Measurements from ENCODE around the gene ADGRB3. TPM values are rescaled to one million over a fixed set of nuclear protein-coding genes. Genes with fewer than 3 reads are reported as not detected.

ADGRB3 gene
- total RNA-seq, 1 donor from 2014 or later = 2.4 TPM

GRCh38 chr6:68680264-68680663 lies 45.2 kb downstream of the ADGRB3 start:
- Mint-ChIP-seq H3K4me1 (ENCODE audit: unreplicated experiment) (no peaks in the 10 kb centered on the region), H3K4me3 (ENCODE audit: unreplicated experiment) (no peak overlapping the region), H3K27me3 (ENCODE audit: unreplicated experiment) (no peaks in the 10 kb centered on the region), H3K36me3 (ENCODE audit: low read depth, unreplicated experiment) (no peaks in the 10 kb centered on the region), H3K27ac (ENCODE audit: unreplicated experiment) (no peak overlapping the region), H3K9me3 (ENCODE audit: unreplicated experiment) (no peaks in the 10 kb centered on the region)
- no peak for DNase-seq (ENCODE audit: low spot score)
- no peak for TF ChIP-seq CTCF (IDR thresholded peaks at IDR 0.05; ENCODE audit: unreplicated experiment)

- Mint-ChIP-seq H3K27me3 (ENCODE audit: unreplicated experiment) (no peaks in the 10 kb centered on the region), H3K36me3 (ENCODE audit: low read depth, unreplicated experiment) (no peaks in the 10 kb centered on the region), H3K4me1 (ENCODE audit: unreplicated experiment) (no peaks in the 10 kb centered on the region), H3K9me3 (ENCODE audit: unreplicated experiment) (no peaks in the 10 kb centered on the region), H3K4me3 (ENCODE audit: unreplicated experiment) (no peak overlapping the region), H3K27ac (ENCODE audit: unreplicated experiment) (no peak overlapping the region)
- TF ChIP-seq CTCF (IDR thresholded peaks at IDR 0.05; ENCODE audit: unreplicated experiment) = no peak
- no peak for DNase-seq (ENCODE audit: low spot score)
Observed at GRCh38 chr6:68689910-68690309, 54.8 kb downstream of the ADGRB3 start.

- Mint-ChIP-seq H3K36me3 (ENCODE audit: low read depth, unreplicated experiment) (no peaks in the 10 kb centered on the region), H3K27ac (ENCODE audit: unreplicated experiment) (no peak overlapping the region)
Observed at GRCh38 chr6:68691120-68691519, 56.0 kb downstream of the ADGRB3 start.

GRCh38 chr6:68693271-68693670 lies 58.2 kb downstream of the ADGRB3 start:
- H3K27me3 Mint-ChIP-seq (ENCODE audit: unreplicated experiment) = no peaks in the 10 kb centered on the region
- no peak for TF ChIP-seq CTCF (IDR thresholded peaks at IDR 0.05; ENCODE audit: unreplicated experiment)
- no peaks in the 10 kb centered on the region for H3K36me3 Mint-ChIP-seq (ENCODE audit: low read depth, unreplicated experiment)
- H3K4me3 Mint-ChIP-seq (ENCODE audit: unreplicated experiment) = no peak overlapping the region
- H3K4me1 Mint-ChIP-seq (ENCODE audit: unreplicated experiment) = no peaks in the 10 kb centered on the region
- no peak for DNase-seq (ENCODE audit: low spot score)
- H3K27ac Mint-ChIP-seq (ENCODE audit: unreplicated experiment) = no peak overlapping the region
- no peaks in the 10 kb centered on the region for H3K9me3 Mint-ChIP-seq (ENCODE audit: unreplicated experiment)

More at GRCh38 chr6:68691120-68691519, 56.0 kb downstream of the ADGRB3 start:
- DNase-seq (ENCODE audit: low spot score) = no peak
- Mint-ChIP-seq H3K4me1 (ENCODE audit: unreplicated experiment) (no peaks in the 10 kb centered on the region), H3K9me3 (ENCODE audit: unreplicated experiment) (no peaks in the 10 kb centered on the region), H3K27me3 (ENCODE audit: unreplicated experiment) (no peaks in the 10 kb centered on the region), H3K4me3 (ENCODE audit: unreplicated experiment) (no peak overlapping the region)
- no peak for TF ChIP-seq CTCF (IDR thresholded peaks at IDR 0.05; ENCODE audit: unreplicated experiment)

- TF ChIP-seq CTCF (IDR thresholded peaks at IDR 0.05; ENCODE audit: unreplicated experiment) = no peak
- Mint-ChIP-seq H3K4me3 (ENCODE audit: unreplicated experiment) (no peak overlapping the region), H3K27ac (ENCODE audit: unreplicated experiment) (no peak overlapping the region), H3K4me1 (ENCODE audit: unreplicated experiment) (no peaks in the 10 kb centered on the region), H3K27me3 (ENCODE audit: unreplicated experiment) (no peaks in the 10 kb centered on the region), H3K36me3 (ENCODE audit: low read depth, unreplicated experiment) (no peaks in the 10 kb centered on the region), H3K9me3 (ENCODE audit: unreplicated experiment) (no peaks in the 10 kb centered on the region)
- DNase-seq (ENCODE audit: low spot score) = no peak
Observed at GRCh38 chr6:68695403-68695802, 60.3 kb downstream of the ADGRB3 start.
